ENCODE measurements around the gene MUS81.
A peak's percentile ranks its signal among the peaks of the same experiment; 100 is the strongest.

MUS81 gene

DNA sequence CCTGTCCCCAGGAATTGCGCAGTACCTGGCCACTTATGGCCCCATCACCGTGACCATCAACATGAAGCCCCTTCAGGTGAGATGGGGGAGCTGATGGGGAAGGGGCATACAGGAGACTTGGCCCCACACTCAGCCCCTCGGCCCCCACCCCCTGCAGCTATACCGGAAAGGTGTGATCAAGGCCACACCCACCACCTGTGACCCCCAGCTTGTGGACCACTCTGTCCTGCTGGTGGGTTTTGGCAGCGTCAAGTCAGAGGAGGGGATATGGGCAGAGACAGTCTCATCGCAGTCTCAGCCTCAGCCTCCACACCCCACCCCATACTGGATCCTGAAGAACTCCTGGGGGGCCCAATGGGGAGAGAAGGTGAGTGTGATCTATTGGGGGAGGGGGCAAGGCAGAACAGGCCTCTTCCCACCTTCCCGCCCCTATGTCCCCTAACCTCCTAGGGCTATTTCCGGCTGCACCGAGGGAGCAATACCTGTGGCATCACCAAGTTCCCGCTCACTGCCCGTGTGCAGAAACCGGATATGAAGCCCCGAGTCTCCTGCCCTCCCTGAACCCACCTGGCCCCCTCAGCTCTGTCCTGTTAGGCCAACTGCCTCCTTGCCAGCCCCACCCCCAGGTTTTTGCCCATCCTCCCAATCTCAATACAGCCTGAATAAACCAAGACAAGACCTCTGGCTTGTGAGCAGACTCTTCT lies 23.0 kb downstream of the MUS81 start:
- H3K27me3 ChIP-seq (replicated peaks; ENCODE audit: control insufficient read depth, insufficient read depth, low read length), result no peaks in the 10 kb centered on the region
- no peaks in the 10 kb centered on the region for H3K9me3 ChIP-seq (ENCODE audit: control insufficient read depth, low read length)
- H3K4me3 ChIP-seq (ENCODE audit: low read length), result no peak overlapping the region
- H3K9ac ChIP-seq (ENCODE audit: low read length), result no peak overlapping the region
- H3K4me1 ChIP-seq (ENCODE audit: control insufficient read depth, insufficient read depth, low read length), result peaks cover 16% of the 10 kb centered on the region
- peaks cover 45% of the 10 kb centered on the region for H3K36me3 ChIP-seq (ENCODE audit: control insufficient read depth, insufficient read depth, low read length, severe bottlenecking)
- DNase-seq (ENCODE audit: low read depth), result no peak

DNA sequence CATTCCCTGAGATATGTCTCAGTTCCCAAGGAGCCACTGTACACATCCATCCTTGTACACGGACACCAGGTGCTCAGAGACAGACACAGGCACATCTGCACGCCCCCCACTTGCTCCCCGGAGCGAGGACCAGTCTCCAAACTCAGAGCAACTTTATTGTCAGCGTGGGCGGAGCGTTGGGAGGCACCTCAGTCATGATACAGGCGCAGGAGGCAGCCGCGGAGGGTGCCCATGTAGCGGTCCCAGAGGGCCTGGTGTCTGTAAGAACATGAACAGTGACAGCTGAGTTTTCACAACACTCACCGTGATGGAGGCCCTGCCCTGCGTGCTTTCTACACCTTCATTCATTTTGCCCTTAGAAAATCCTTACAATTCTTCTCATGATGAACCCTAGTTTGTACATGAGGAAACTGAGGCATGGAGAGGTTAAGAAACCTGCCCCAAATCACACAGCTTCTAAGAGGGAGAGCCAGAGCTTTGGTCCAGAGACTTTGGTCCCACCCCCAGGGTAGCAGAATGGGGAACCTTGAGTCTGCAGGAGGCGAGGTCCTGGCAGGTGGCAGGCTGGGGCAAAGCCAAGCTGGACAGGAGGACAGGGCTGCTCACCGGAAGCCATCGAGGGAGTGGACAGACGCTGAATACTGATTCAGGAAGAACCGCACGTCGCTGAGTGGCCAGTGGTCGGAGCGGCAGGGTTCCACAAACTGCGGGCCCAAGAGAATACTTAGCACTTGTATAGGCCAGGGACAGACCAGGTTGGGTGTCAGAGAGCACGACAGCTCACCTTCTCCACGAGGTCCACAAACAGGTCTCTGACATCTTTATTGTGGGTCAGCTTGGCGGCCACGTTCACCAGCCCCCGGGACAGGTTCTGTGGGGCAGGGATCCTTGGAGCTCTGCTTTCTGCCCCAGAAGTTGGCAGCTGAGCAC lies 23.8 kb downstream of the MUS81 start:
- Histone ChIP-seq H3K9ac (ENCODE audit: low read length) (no peak overlapping the region), H3K9me3 (ENCODE audit: control insufficient read depth, low read length) (no peaks in the 10 kb centered on the region), H3K4me1 (ENCODE audit: control insufficient read depth, insufficient read depth, low read length) (peaks cover 22% of the 10 kb centered on the region), H3K27me3 (replicated peaks; ENCODE audit: control insufficient read depth, insufficient read depth, low read length) (no peaks in the 10 kb centered on the region), H3K4me3 (ENCODE audit: low read length) (no peak overlapping the region), H3K36me3 (ENCODE audit: control insufficient read depth, insufficient read depth, low read length, severe bottlenecking) (peaks cover 45% of the 10 kb centered on the region)
- no peak for DNase-seq (ENCODE audit: low read depth)

DNA sequence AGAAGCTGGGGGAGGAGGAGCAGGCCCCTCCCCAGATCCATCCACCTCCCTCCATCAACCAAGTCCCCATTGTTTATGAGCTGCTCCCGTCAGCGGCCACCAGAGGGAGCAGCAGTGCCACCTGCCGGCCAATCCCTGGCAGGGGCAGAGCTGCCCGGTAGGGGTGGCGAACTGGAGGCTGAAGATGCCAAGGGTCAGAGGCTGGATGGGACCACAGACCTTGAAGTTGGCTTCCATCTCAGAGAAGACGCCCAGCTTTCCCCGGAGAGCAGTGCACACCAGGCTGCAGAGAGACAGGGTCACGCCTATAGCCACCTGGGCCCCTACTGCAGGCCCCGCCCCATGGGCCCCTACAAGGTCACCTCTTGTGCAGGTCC lies 24.5 kb downstream of the MUS81 start:
- peak; percentile 88 for DNase-seq (ENCODE audit: low read depth)
- Histone ChIP-seq H3K4me3 (ENCODE audit: low read length) (no peak overlapping the region), H3K27me3 (replicated peaks; ENCODE audit: control insufficient read depth, insufficient read depth, low read length) (no peaks in the 10 kb centered on the region)

DNA sequence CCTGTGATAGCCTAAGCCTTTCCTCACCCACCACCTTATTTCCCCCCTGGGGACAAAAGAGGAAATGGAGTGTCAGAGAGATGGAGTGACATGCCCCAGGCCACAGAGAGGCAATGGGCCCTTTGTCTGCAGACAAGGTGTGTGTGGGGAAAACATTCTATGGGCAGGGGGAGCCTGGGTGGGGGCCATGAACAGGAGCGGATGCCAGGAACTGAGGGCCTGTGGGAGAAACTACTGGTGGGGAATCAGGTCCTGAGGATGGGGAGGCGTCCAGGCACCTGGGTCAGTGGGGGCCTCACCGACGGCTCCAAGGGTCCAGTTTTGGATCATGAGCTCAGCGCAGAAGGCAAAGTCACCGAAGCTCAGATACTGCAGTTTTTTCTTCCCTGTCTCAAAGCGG lies 25.0 kb downstream of the MUS81 start:
- Histone ChIP-seq H3K36me3 (ENCODE audit: control insufficient read depth, insufficient read depth, low read length, severe bottlenecking) (peaks cover 45% of the 10 kb centered on the region), H3K9ac (ENCODE audit: low read length) (no peak overlapping the region), H3K9me3 (ENCODE audit: control insufficient read depth, low read length) (no peaks in the 10 kb centered on the region), H3K4me3 (ENCODE audit: low read length) (no peak overlapping the region), H3K4me1 (ENCODE audit: control insufficient read depth, insufficient read depth, low read length) (peaks cover 30% of the 10 kb centered on the region), H3K27me3 (replicated peaks; ENCODE audit: control insufficient read depth, insufficient read depth, low read length) (no peaks in the 10 kb centered on the region)
- DNase-seq (ENCODE audit: low read depth), result no peak

More for the DNA sequence above, 24.5 kb downstream of the MUS81 start:
- no peaks in the 10 kb centered on the region for H3K9me3 ChIP-seq (ENCODE audit: control insufficient read depth, low read length)
- H3K9ac ChIP-seq (ENCODE audit: low read length), result no peak overlapping the region
- peaks cover 45% of the 10 kb centered on the region for H3K36me3 ChIP-seq (ENCODE audit: control insufficient read depth, insufficient read depth, low read length, severe bottlenecking)
- H3K4me1 ChIP-seq (ENCODE audit: control insufficient read depth, insufficient read depth, low read length), result peaks cover 25% of the 10 kb centered on the region

DNA sequence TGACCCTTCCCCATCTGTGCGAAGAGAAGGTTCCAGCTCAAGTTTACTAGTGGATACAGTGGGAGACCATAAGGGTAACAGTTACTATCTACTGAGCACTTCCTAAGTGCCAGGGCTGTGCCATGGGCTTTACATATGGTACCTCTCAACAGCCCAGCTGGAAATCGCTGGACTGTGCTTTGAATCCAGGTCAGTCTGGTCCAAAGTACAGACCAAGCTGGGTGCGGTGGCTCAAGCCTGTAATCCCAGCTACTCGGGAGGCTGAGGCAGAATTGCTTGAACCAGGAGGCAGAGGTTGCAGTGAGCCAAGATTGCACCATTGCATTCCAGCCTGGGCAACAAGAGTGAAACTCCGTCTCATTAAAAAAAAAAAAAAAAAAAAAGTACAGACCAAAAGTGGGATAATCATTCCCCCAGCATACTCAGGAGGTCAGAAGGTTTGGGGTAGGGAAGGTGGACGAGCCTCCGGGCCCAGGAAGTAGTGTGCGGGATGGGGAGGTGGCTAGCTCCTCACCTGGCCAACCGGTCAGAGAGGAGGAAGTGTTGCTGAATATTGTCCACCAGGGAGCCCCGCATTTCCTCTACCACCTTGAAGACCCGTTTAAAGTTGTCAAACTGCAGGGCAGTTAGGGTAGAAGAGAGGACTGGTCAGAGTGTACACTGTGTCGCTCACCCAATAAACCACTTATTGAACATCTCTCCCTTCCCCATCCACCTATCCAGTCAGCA lies 25.7 kb downstream of the MUS81 start:
- H3K36me3 ChIP-seq (ENCODE audit: control insufficient read depth, insufficient read depth, low read length, severe bottlenecking), result peaks cover 45% of the 10 kb centered on the region
- no peaks in the 10 kb centered on the region for H3K9me3 ChIP-seq (ENCODE audit: control insufficient read depth, low read length)
- H3K4me1 ChIP-seq (ENCODE audit: control insufficient read depth, insufficient read depth, low read length), result peaks cover 31% of the 10 kb centered on the region
- no peak overlapping the region for H3K4me3 ChIP-seq (ENCODE audit: low read length)
- DNase-seq (ENCODE audit: low read depth), result no peak
- peak overlapping the region; percentile 99 for H3K9ac ChIP-seq (ENCODE audit: low read length)
- no peaks in the 10 kb centered on the region for H3K27me3 ChIP-seq (replicated peaks; ENCODE audit: control insufficient read depth, insufficient read depth, low read length)

DNA sequence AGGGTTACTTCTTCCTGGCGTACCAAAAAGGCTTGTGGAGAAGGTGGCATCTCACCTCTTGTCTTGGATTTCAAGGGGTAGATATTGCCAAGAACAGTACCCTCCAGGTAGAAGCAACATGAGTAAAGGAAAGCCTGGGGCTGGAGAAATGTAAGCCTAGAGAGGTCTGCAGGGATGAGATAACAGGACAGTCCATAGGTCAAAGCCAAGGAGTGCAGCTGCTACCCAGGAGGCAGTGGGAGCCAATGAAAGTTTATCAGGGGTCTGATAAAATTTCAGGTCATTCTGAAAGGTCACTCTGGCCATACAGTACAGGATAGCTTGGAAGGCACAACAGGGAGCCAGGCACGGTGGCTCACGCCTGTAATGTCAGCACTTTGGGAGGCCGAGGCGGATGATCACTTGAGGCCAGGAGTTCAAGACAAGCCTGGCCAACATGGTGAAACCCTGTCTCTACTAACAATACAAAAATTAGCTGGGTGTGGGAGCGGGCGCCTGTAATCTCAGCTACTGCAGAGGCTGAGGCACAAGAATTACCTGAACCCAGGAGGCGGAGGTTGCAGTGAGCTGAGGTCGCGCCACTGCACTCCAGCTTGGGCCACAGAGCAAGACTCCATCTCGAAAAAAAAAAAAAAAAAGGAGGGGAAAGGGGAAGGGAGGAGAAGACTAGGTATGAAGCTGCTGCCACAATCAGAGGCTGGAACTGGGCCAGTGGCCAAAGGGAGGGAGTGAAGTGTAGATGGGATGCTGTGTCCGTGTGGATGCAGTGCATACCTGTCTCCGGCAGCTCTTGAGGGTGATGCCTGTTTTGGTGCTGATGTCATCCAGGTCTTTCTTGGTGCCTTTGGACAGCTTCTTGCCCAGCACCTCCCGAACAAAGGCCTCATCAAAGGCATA lies 26.8 kb downstream of the MUS81 start:
- H3K27me3 ChIP-seq (replicated peaks; ENCODE audit: control insufficient read depth, insufficient read depth, low read length), result no peaks in the 10 kb centered on the region
- H3K36me3 ChIP-seq (ENCODE audit: control insufficient read depth, insufficient read depth, low read length, severe bottlenecking), result peaks cover 47% of the 10 kb centered on the region
- peak overlapping the region; percentile 89 for H3K4me3 ChIP-seq (ENCODE audit: low read length)
- H3K4me1 ChIP-seq (ENCODE audit: control insufficient read depth, insufficient read depth, low read length), result peaks cover 36% of the 10 kb centered on the region
- DNase-seq (ENCODE audit: low read depth), result no peak
- no peaks in the 10 kb centered on the region for H3K9me3 ChIP-seq (ENCODE audit: control insufficient read depth, low read length)
- peak overlapping the region; percentile 99 for H3K9ac ChIP-seq (ENCODE audit: low read length)

DNA sequence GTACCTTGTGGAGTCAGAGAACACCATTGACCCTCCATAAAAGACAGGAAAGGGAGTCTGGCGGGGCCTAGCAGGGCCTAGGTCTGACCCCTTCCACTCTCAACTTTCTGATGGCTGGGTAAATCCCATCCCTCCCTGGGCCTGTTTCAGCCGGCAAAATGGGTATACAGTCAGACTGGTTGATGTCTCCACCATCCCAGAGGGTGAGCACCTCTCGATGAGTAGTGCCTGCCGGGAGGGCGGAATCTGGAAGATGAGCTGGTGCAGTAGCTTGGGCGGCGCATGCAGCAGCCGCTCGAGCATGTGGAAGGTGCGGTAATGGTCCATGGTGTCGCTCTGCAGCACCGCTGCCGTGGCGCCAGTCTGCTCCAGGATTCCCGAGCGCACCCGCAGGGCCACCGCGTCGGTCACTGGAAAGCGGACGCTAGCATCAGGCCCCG lies 27.5 kb downstream of the MUS81 start:
- H3K4me1 ChIP-seq (ENCODE audit: control insufficient read depth, insufficient read depth, low read length), result peaks cover 43% of the 10 kb centered on the region
- H3K9ac ChIP-seq (ENCODE audit: low read length), result peak overlapping the region; percentile 99
- peaks cover 49% of the 10 kb centered on the region for H3K36me3 ChIP-seq (ENCODE audit: control insufficient read depth, insufficient read depth, low read length, severe bottlenecking)
- peak overlapping the region; percentile 89 for H3K4me3 ChIP-seq (ENCODE audit: low read length)
- no peak for DNase-seq (ENCODE audit: low read depth)
- H3K27me3 ChIP-seq (replicated peaks; ENCODE audit: control insufficient read depth, insufficient read depth, low read length), result no peaks in the 10 kb centered on the region
- no peaks in the 10 kb centered on the region for H3K9me3 ChIP-seq (ENCODE audit: control insufficient read depth, low read length)

DNA sequence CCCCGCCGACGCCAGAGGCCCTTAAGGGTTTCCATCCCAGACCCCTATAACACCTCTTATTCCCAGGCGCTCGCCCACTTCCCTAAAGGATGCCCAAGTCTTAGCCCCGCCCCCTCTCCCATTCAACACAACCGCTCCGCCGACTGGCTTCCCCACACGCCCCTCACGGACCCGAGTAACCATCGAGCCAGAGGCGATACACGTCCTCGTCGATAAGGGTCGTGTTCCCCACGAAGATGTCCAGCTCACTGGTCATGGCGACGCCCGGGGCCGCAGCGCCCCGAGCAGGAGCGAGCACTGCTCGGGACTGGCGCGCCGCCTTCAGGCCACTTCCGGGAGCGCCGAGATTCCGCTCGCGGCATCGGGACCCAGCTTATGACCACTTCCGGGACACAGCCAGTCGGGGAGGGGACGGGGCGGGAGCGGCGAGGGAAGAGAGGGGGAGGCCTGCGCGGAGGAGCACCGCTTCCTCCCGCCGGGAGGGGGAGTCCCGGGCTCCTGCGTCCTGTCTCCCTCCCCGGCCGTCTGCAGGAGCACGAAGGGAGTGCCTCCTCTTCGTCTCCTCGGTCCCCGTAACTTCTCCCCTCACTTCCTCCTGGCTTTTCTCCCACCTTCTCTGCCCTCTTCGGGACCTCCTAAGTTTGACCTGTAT lies 28.1 kb downstream of the MUS81 start, which contains the start of gene FIBP:
Gene FIBP, minus strand, starts transcription at position 309 of the 652 bp plus-strand sequence. Its CDS starts 53 bp downstream, at position 256.
- Histone ChIP-seq H3K36me3 (ENCODE audit: control insufficient read depth, insufficient read depth, low read length, severe bottlenecking) (peaks cover 47% of the 10 kb centered on the region), H3K9ac (ENCODE audit: low read length) (peak within 1 kb of the TSS; percentile 99), H3K4me1 (ENCODE audit: control insufficient read depth, insufficient read depth, low read length) (peaks cover 47% of the 10 kb centered on the region), H3K27me3 (replicated peaks; ENCODE audit: control insufficient read depth, insufficient read depth, low read length) (no peaks in the 10 kb centered on the region), H3K9me3 (ENCODE audit: control insufficient read depth, low read length) (no peaks in the 10 kb centered on the region), H3K4me3 (ENCODE audit: low read length) (peak within 1 kb of the TSS; percentile 89)
- DNase-seq (ENCODE audit: low read depth), result peak; percentile 99

DNA sequence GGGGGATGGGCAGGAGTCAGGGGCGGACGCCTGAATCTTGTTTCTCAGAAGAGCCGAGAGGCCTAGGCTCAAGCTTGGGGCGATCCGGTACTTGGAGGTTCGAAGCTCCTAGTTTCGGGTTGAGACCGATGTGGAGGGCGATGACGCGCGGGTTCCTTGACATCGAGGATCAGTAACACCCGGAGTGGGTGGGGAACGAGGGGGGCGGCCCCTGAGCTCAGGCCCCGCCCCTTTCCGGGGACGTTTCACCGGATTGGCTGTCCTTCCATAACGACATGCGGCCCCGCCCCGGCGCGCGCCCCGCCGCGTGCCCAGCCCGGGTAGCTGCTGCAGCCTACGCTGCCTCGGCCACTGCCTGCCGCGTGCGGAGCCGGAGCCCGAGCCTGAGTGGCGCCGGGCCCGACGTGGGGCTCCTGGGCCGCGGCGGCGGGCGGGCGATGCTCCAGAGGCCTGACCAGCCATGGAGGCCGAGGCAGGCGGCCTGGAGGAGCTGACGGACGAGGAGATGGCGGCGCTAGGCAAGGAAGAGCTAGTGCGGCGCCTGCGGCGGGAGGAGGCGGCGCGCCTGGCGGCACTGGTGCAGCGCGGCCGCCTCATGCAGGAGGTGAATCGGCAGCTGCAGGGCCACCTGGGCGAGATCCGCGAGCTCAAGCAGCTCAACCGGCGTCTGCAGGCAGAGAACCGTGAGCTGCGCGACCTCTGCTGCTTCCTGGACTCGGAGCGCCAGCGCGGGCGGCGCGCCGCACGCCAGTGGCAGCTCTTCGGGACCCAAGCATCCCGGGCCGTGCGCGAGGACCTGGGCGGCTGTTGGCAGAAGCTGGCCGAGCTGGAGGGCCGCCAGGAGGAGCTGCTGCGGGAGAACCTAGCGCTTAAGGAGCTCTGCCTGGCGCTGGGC lies 30.3 kb downstream of the MUS81 start, which contains the start of gene CCDC85B:
Gene CCDC85B, plus strand, starts transcription at position 350 of the 895 bp plus-strand sequence. Its CDS starts 111 bp downstream, at position 461.
- H3K9me3 ChIP-seq (ENCODE audit: control insufficient read depth, low read length), result no peaks in the 10 kb centered on the region
- H3K27me3 ChIP-seq (replicated peaks; ENCODE audit: control insufficient read depth, insufficient read depth, low read length), result no peaks in the 10 kb centered on the region
- peak; percentile 99 for DNase-seq (ENCODE audit: low read depth)
- peaks cover 41% of the 10 kb centered on the region for H3K36me3 ChIP-seq (ENCODE audit: control insufficient read depth, insufficient read depth, low read length, severe bottlenecking)
- H3K9ac ChIP-seq (ENCODE audit: low read length), result peak within 1 kb of the TSS; percentile 99
- H3K4me3 ChIP-seq (ENCODE audit: low read length), result peak within 1 kb of the TSS; percentile 86
- H3K4me1 ChIP-seq (ENCODE audit: control insufficient read depth, insufficient read depth, low read length), result peaks cover 59% of the 10 kb centered on the region

Data from adipocyte (in vitro differentiated cells).